ENCODE measurements around the gene TLR1.

DNA sequence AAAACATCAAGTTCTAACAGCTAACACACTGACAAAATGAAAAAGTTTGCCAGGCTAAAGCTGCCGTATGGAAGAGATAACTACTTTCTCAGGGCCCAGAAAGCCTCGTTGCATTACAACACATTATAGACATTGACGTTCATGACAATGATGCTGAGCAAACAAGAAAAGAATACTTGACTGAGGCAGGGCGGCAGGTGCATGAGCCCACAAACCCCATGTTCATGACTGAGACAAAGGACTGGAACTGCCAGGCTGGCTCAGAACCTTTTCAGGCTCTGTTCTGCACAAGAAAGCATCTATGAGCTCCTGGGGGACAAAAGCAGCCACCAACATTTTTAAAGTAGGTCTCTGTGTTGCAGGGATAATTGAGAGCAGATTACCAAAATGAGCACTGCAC is 38.4 kb upstream of the TLR1 start:
- TF ChIP-seq, protein P1, sequence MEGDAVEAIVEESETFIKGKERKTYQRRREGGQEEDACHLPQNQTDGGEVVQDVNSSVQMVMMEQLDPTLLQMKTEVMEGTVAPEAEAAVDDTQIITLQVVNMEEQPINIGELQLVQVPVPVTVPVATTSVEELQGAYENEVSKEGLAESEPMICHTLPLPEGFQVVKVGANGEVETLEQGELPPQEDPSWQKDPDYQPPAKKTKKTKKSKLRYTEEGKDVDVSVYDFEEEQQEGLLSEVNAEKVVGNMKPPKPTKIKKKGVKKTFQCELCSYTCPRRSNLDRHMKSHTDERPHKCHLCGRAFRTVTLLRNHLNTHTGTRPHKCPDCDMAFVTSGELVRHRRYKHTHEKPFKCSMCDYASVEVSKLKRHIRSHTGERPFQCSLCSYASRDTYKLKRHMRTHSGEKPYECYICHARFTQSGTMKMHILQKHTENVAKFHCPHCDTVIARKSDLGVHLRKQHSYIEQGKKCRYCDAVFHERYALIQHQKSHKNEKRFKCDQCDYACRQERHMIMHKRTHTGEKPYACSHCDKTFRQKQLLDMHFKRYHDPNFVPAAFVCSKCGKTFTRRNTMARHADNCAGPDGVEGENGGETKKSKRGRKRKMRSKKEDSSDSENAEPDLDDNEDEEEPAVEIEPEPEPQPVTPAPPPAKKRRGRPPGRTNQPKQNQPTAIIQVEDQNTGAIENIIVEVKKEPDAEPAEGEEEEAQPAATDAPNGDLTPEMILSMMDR (IDR thresholded peaks at IDR 0.05) = no peak
- TF ChIP-seq POLR2AphosphoS5 (IDR thresholded peaks at IDR 0.05) (no peak), POLR2A (IDR thresholded peaks at IDR 0.05) (no peak), EP300 (IDR thresholded peaks at IDR 0.05; ENCODE audit: low read depth) (no peak)

Data from transverse colon (tissue), 4 donors.